Effector memory CD4-positive, alpha-beta T cell (primary cell): ENCODE results near the gene CCDC91.
"Not testable (repeated sequence)": the region's sequence is repeated elsewhere in the genome, so short reads cannot be mapped to it uniquely, and the experiment has no call there.

Source experiments
- DNase-seq, 3 donors: peaks; one replicate each; pipeline ENCODE4 v3.0.0-alpha.2; 2020
- H3K27ac ChIP-seq: 2 replicates; pipeline ENCODE4 v1.7.0; 2013; ENCODE audit warnings: mild to moderate bottlenecking, low read length, moderate library complexity; ENCODE audit not compliant: insufficient read depth, poor library complexity, severe bottlenecking
- H3K27me3 ChIP-seq: replicated peaks from 2 replicates; pipeline ENCODE4 v1.7.0; 2013; ENCODE audit warnings: mild to moderate bottlenecking, low read length; ENCODE audit not compliant: insufficient read depth, control insufficient read depth, poor library complexity, severe bottlenecking
- H3K36me3 ChIP-seq: 2 replicates; pipeline ENCODE4 v1.7.0; 2013; ENCODE audit warnings: mild to moderate bottlenecking, low read length, moderate library complexity; ENCODE audit not compliant: control insufficient read depth, insufficient read depth
- H3K4me1 ChIP-seq: 2 replicates; pipeline ENCODE4 v1.7.0; 2013; ENCODE audit warnings: low read length, mild to moderate bottlenecking; ENCODE audit not compliant: control insufficient read depth, insufficient read depth, poor library complexity, severe bottlenecking
- H3K4me3 ChIP-seq: 2 replicates; pipeline ENCODE4 v1.7.0; 2013; ENCODE audit warnings: low read length, low read depth, mild to moderate bottlenecking; ENCODE audit not compliant: insufficient read depth, poor library complexity, severe bottlenecking
- H3K9me3 ChIP-seq: 2 replicates; pipeline ENCODE4 v1.7.0; 2013; ENCODE audit warnings: mild to moderate bottlenecking, low read length, moderate library complexity; ENCODE audit not compliant: control insufficient read depth

The CCDC91 gene

GRCh38 chr12:28306535-28306934, 116.3 kb downstream of the CCDC91 start:
- no peak for DNase-seq
- Histone ChIP-seq H3K27me3 (no peaks in the 10 kb centered on the region), H3K4me1 (no peaks in the 10 kb centered on the region), H3K4me3 (no peak overlapping the region), H3K9me3 (no peaks in the 10 kb centered on the region), H3K36me3 (peaks cover 20% of the 10 kb centered on the region), H3K27ac (no peak overlapping the region)

- Histone ChIP-seq H3K27ac (no peak overlapping the region), H3K4me3 (no peak overlapping the region), H3K36me3 (peaks cover 24% of the 10 kb centered on the region), H3K9me3 (no peaks in the 10 kb centered on the region), H3K4me1 (no peaks in the 10 kb centered on the region), H3K27me3 (no peaks in the 10 kb centered on the region)
- no peak for DNase-seq
These were observed 118.6 kb downstream of the CCDC91 start for GRCh38 chr12:28308891-28309290.

GRCh38 chr12:28313631-28314030, 123.4 kb downstream of the CCDC91 start:
- no peak for DNase-seq
- Histone ChIP-seq H3K36me3 (peaks cover 28% of the 10 kb centered on the region), H3K27ac (no peak overlapping the region)

GRCh38 chr12:28316049-28316448, 125.8 kb downstream of the CCDC91 start:
- Histone ChIP-seq H3K4me3 (no peak overlapping the region), H3K9me3 (no peaks in the 10 kb centered on the region), H3K27me3 (no peaks in the 10 kb centered on the region), H3K27ac (no peak overlapping the region), H3K4me1 (no peaks in the 10 kb centered on the region), H3K36me3 (peaks cover 15% of the 10 kb centered on the region)
- DNase-seq: no peak

More at GRCh38 chr12:28313631-28314030, 123.4 kb downstream of the CCDC91 start:
- no peak overlapping the region for H3K4me3 ChIP-seq
- H3K4me1 ChIP-seq: no peaks in the 10 kb centered on the region
- no peaks in the 10 kb centered on the region for H3K27me3 ChIP-seq
- no peaks in the 10 kb centered on the region for H3K9me3 ChIP-seq

GRCh38 chr12:28318273-28318672, 128.0 kb downstream of the CCDC91 start:
- DNase-seq: no peak
- no peaks in the 10 kb centered on the region for H3K27me3 ChIP-seq
- no peaks in the 10 kb centered on the region for H3K9me3 ChIP-seq
- H3K4me1 ChIP-seq: no peaks in the 10 kb centered on the region
- H3K27ac ChIP-seq: no peak overlapping the region
- no peak overlapping the region for H3K4me3 ChIP-seq
- peaks cover 15% of the 10 kb centered on the region for H3K36me3 ChIP-seq

- Histone ChIP-seq H3K9me3 (no peaks in the 10 kb centered on the region), H3K27ac (no peak overlapping the region), H3K4me3 (no peak overlapping the region), H3K4me1 (no peaks in the 10 kb centered on the region), H3K27me3 (no peaks in the 10 kb centered on the region), H3K36me3 (peaks cover 8% of the 10 kb centered on the region)
- DNase-seq: no peak
These were observed 130.1 kb downstream of the CCDC91 start for GRCh38 chr12:28320353-28320752.

GRCh38 chr12:28327722-28328121, 137.5 kb downstream of the CCDC91 start:
- Histone ChIP-seq H3K27ac (no peak overlapping the region), H3K27me3 (no peaks in the 10 kb centered on the region), H3K4me3 (no peak overlapping the region), H3K9me3 (no peaks in the 10 kb centered on the region), H3K36me3 (no peaks in the 10 kb centered on the region), H3K4me1 (no peaks in the 10 kb centered on the region)
- DNase-seq: no peak

GRCh38 chr12:28328967-28329366, 138.7 kb downstream of the CCDC91 start:
- no peak for DNase-seq
- Histone ChIP-seq H3K4me1 (no peaks in the 10 kb centered on the region), H3K27me3 (no peaks in the 10 kb centered on the region), H3K36me3 (no peaks in the 10 kb centered on the region), H3K9me3 (no peaks in the 10 kb centered on the region), H3K4me3 (no peak overlapping the region), H3K27ac (no peak overlapping the region)

- H3K36me3 ChIP-seq, H3K4me3 ChIP-seq, DNase-seq, H3K27ac ChIP-seq, H3K9me3 ChIP-seq, H3K27me3 ChIP-seq, H3K4me1 ChIP-seq: not testable (repeated sequence)
These were observed 139.5 kb downstream of the CCDC91 start for GRCh38 chr12:28329727-28330126.

- H3K9me3 ChIP-seq, H3K27me3 ChIP-seq, H3K27ac ChIP-seq, H3K36me3 ChIP-seq, H3K4me3 ChIP-seq, DNase-seq, H3K4me1 ChIP-seq: not testable (repeated sequence)
These were observed 140.0 kb downstream of the CCDC91 start for GRCh38 chr12:28330232-28330631.

- no peak overlapping the region for H3K4me3 ChIP-seq
- H3K36me3 ChIP-seq: no peaks in the 10 kb centered on the region
- H3K27me3 ChIP-seq: no peaks in the 10 kb centered on the region
- no peaks in the 10 kb centered on the region for H3K9me3 ChIP-seq
- no peaks in the 10 kb centered on the region for H3K4me1 ChIP-seq
- no peak overlapping the region for H3K27ac ChIP-seq
- DNase-seq: no peak
These were observed 140.9 kb downstream of the CCDC91 start for GRCh38 chr12:28331130-28331529.
